H9 (cell line): ENCODE results near the gene PLCH1. TPM values are rescaled to one million over a fixed set of nuclear protein-coding genes. Genes with fewer than 3 reads are reported as not detected.

Source experiments
- DNase-seq: peaks from one replicate; pipeline ENCODE4 v3.0.0-alpha.2; 2017
- H2AFZ ChIP-seq: one replicate; pipeline ENCODE4 v1.6.1; 2013; ENCODE audit warnings: mild to moderate bottlenecking, low read length, control low read depth, moderate library complexity
- H2AK5ac ChIP-seq: 2 replicates; pipeline ENCODE4 v1.6.1; 2013; ENCODE audit warnings: low read length, control low read depth, mixed read lengths; ENCODE audit not compliant: insufficient read length
- H2BK120ac ChIP-seq: one replicate; pipeline ENCODE4 v1.6.1; 2013; ENCODE audit warnings: low read depth, mild to moderate bottlenecking, low read length, control low read depth, inconsistent platforms; ENCODE audit not compliant: poor library complexity, severe bottlenecking
- H2BK12ac ChIP-seq: 2 replicates; pipeline ENCODE4 v1.6.1; 2013; ENCODE audit warnings: low read length, control low read depth, mixed read lengths, low read depth; ENCODE audit not compliant: insufficient read length
- H2BK15ac ChIP-seq: 2 replicates; pipeline ENCODE4 v1.6.1; 2013; ENCODE audit warnings: low read depth, low read length, control low read depth
- H2BK20ac ChIP-seq: one replicate; pipeline ENCODE4 v1.6.1; 2013; ENCODE audit warnings: low read depth, mild to moderate bottlenecking, low read length, control low read depth, inconsistent platforms; ENCODE audit not compliant: poor library complexity, severe bottlenecking
- H2BK5ac ChIP-seq: 2 replicates; pipeline ENCODE4 v1.6.1; 2013; ENCODE audit warnings: low read length, control low read depth, mixed read lengths; ENCODE audit not compliant: insufficient read length
- H3K14ac ChIP-seq: 2 replicates; pipeline ENCODE4 v1.6.1; 2013; ENCODE audit warnings: low read length, control low read depth; ENCODE audit not compliant: insufficient read depth
- H3K18ac ChIP-seq: 2 replicates; pipeline ENCODE4 v1.6.1; 2013; ENCODE audit warnings: low read depth, mild to moderate bottlenecking, mixed read lengths, low read length, control low read depth; ENCODE audit not compliant: insufficient read length
- H3K23ac ChIP-seq: 2 replicates; pipeline ENCODE4 v1.6.1; 2013; ENCODE audit warnings: low read length, control low read depth, mixed read lengths, low read depth; ENCODE audit not compliant: insufficient read length
- H3K23me2 ChIP-seq: 2 replicates; pipeline ENCODE4 v1.6.1; 2013; ENCODE audit warnings: low read depth, mild to moderate bottlenecking, mixed read lengths, low read length, control low read depth; ENCODE audit not compliant: insufficient read length, poor library complexity, severe bottlenecking
- H3K27ac ChIP-seq: 2 replicates; pipeline ENCODE4 v1.5.1; 2013; ENCODE audit warnings: low read length, control low read depth, mixed read lengths, low read depth; ENCODE audit not compliant: insufficient read length
- H3K27me3 ChIP-seq: 2 replicates; pipeline ENCODE4 v1.6.1; 2013; ENCODE audit warnings: low read length, control low read depth, inconsistent platforms; ENCODE audit not compliant: insufficient read depth
- H3K4ac ChIP-seq: 2 replicates; pipeline ENCODE4 v1.6.1; 2013; ENCODE audit warnings: low read depth, mild to moderate bottlenecking, control low read depth, inconsistent platforms, low read length, moderate library complexity
- H3K4me1 ChIP-seq: 2 replicates; pipeline ENCODE4 v1.6.1; 2013; ENCODE audit warnings: low read length, control low read depth, inconsistent platforms; ENCODE audit not compliant: insufficient read depth
- H3K4me2 ChIP-seq: 2 replicates; pipeline ENCODE4 v1.6.1; 2013; ENCODE audit warnings: low read length, control low read depth, mixed read lengths; ENCODE audit not compliant: insufficient read length, insufficient read depth
- H3K56ac ChIP-seq: 2 replicates; pipeline ENCODE4 v1.6.1; 2013; ENCODE audit warnings: low read depth, mild to moderate bottlenecking, mixed read lengths, low read length, control low read depth; ENCODE audit not compliant: insufficient read length
- H3K79me1 ChIP-seq: 2 replicates; pipeline ENCODE4 v1.6.1; 2013; ENCODE audit warnings: low read depth, mild to moderate bottlenecking, moderate library complexity, low read length, control low read depth, inconsistent platforms; ENCODE audit not compliant: insufficient read depth, poor library complexity, severe bottlenecking
- H3K79me2 ChIP-seq: 2 replicates; pipeline ENCODE4 v1.6.1; 2013; ENCODE audit warnings: low read length, control low read depth, inconsistent platforms; ENCODE audit not compliant: insufficient read depth
- H3K9ac ChIP-seq: 2 replicates; pipeline ENCODE4 v1.6.1; 2013; ENCODE audit warnings: low read length, control low read depth, mixed read lengths; ENCODE audit not compliant: insufficient read length; ENCODE audit errors: extremely low read depth
- H3K9me3 ChIP-seq: one replicate; pipeline ENCODE4 v1.6.1; 2013; ENCODE audit warnings: low read depth, low read length, inconsistent platforms; ENCODE audit not compliant: control insufficient read depth
- H3T11ph ChIP-seq: one replicate; pipeline ENCODE4 v1.6.1; 2013; ENCODE audit warnings: mild to moderate bottlenecking, low read length, control low read depth, inconsistent platforms
- H4K20me1 ChIP-seq: one replicate; pipeline ENCODE4 v1.6.1; 2013; ENCODE audit not compliant: control insufficient read depth, insufficient read length, insufficient read depth
- H4K5ac ChIP-seq: 2 replicates; pipeline ENCODE4 v1.6.1; 2013; ENCODE audit warnings: low read depth, mild to moderate bottlenecking, mixed read lengths, low read length, control low read depth; ENCODE audit not compliant: insufficient read length
- H4K8ac ChIP-seq: replicated peaks from 2 replicates; pipeline ENCODE4 v1.6.1; 2013; ENCODE audit warnings: low read length, control low read depth, mixed read lengths, low read depth; ENCODE audit not compliant: insufficient read length
- H4K91ac ChIP-seq: 2 replicates; pipeline ENCODE4 v1.6.1; 2013; ENCODE audit warnings: low read depth, mild to moderate bottlenecking, moderate library complexity, mixed read lengths, low read length, control low read depth; ENCODE audit not compliant: insufficient read length
- H3K27ac Mint-ChIP-seq, 3 experiments: 2 replicates in 2 of 3; 3 replicates in 1 of 3; pipeline ENCODE4 v1.8.0; 2020 to 2021; ENCODE audit warnings: mixed read lengths in 3 of 3, mild to moderate bottlenecking in 1 of 3, moderate library complexity in 1 of 3
- H3K27me3 Mint-ChIP-seq: 2 replicates; pipeline ENCODE4 v1.8.0; 2021; ENCODE audit warnings: low read depth, mild to moderate bottlenecking, moderate library complexity, mixed read lengths
- H3K36me3 Mint-ChIP-seq, 3 experiments: 2 replicates in 2 of 3; 3 replicates in 1 of 3; pipeline ENCODE4 v1.8.0; 2020 to 2021; ENCODE audit warnings: low read depth in 3 of 3, mixed read lengths in 3 of 3; ENCODE audit not compliant: insufficient read depth in 1 of 3
- H3K4me1 Mint-ChIP-seq, 2 experiments: 2 replicates each; pipeline ENCODE4 v1.8.0; 2020; ENCODE audit warnings: mixed read lengths in 2 of 2
- H3K4me3 Mint-ChIP-seq, 2 experiments: 2 replicates in 1 of 2; 3 replicates in 1 of 2; pipeline ENCODE4 v1.8.0; 2020 to 2021; ENCODE audit warnings: mild to moderate bottlenecking in 2 of 2, mixed read lengths in 2 of 2, moderate library complexity in 1 of 2
- H3K9me3 Mint-ChIP-seq, 2 experiments: 2 replicates in 1 of 2; 3 replicates in 1 of 2; pipeline ENCODE4 v1.8.0; 2020; ENCODE audit warnings: mild to moderate bottlenecking in 2 of 2, mixed read lengths in 2 of 2, moderate library complexity in 1 of 2
- CTCF ChIP-seq: fragments of 200-600 bp; sonication (generic); conservative IDR thresholded peaks from 3 replicates; pipeline ENCODE4 v1.8.0; 2021; ENCODE audit warnings: antibody characterized with exemption, mild to moderate bottlenecking
- WGBS: extraction: QIAGEN DNeasy Blood & Tissue Kit; methylation state at CpG from one replicate; pipeline ENCODE4 v1.1.7; 2013; ENCODE audit warnings: missing lambda C conversion rate, low lambda C conversion rate, mixed read lengths; ENCODE audit not compliant: insufficient read length; ENCODE audit errors: extremely low coverage; 5-methylcytosine and 5-hydroxymethylcytosine counted together
- total RNA-seq: library from RNA; stranded (reverse); gene quantifications from 2 replicates; pipeline ENCODE4 v1.2.1, GENCODE V29; 2021

Gene PLCH1
- total RNA-seq, 1 experiment from 2014 or later = 19.0 TPM

GRCh38 chr3:155481089-155481488, 263.8 kb downstream of the PLCH1 start:
- H2BK12ac ChIP-seq = no peak overlapping the region
- no peak for TF ChIP-seq CTCF
- H2BK120ac ChIP-seq = no peak overlapping the region
- no peak overlapping the region for H3K4me2 ChIP-seq
- H3K4ac ChIP-seq = no peak overlapping the region
- Mint-ChIP-seq H3K9me3 (peaks cover 13 to 18% of the 10 kb centered on the region in 2 experiments), H3K36me3 (peaks cover 26 to 40% (median 33%) of the 10 kb centered on the region in 3 experiments), H3K27me3 (no peaks in the 10 kb centered on the region), H3K4me1 (no peaks in the 10 kb centered on the region), H3K27ac (0 out of 7 replicates have a peak overlapping the region, but pooled peaks of 1 of the 3 experiments have one; percentile 69), H3K4me3 (no peak overlapping the region)
- H3K79me1 ChIP-seq = no peaks in the 10 kb centered on the region
- H4K91ac ChIP-seq = no peak overlapping the region
- no peaks in the 10 kb centered on the region for H3K4me1 ChIP-seq
- no peak overlapping the region for H3K18ac ChIP-seq
- DNase-seq = no peak
- H4K20me1 ChIP-seq = no peaks in the 10 kb centered on the region
- H3K9ac ChIP-seq = no peak overlapping the region
- H2AK5ac ChIP-seq = no peak overlapping the region
- H3K56ac ChIP-seq = no peak overlapping the region
- no peak overlapping the region for H4K8ac ChIP-seq
- H3K79me2 ChIP-seq = no peaks in the 10 kb centered on the region
- no peak overlapping the region for H2AFZ ChIP-seq
- no peak overlapping the region for H3T11ph ChIP-seq
- no peaks in the 10 kb centered on the region for H3K23me2 ChIP-seq
- H3K23ac ChIP-seq = no peak overlapping the region
- no peak overlapping the region for H3K14ac ChIP-seq
- no peak overlapping the region for H3K27ac ChIP-seq
- no peaks in the 10 kb centered on the region for H3K27me3 ChIP-seq
- H2BK20ac ChIP-seq = no peak overlapping the region
- no peak overlapping the region for H4K5ac ChIP-seq
- H2BK15ac ChIP-seq = no peak overlapping the region
- no peak overlapping the region for H2BK5ac ChIP-seq
- no peaks in the 10 kb centered on the region for H3K9me3 ChIP-seq
- no CpG with 5 or more reads among the region's 12 CpGs for WGBS
